ENCODE measurements around the gene TCEA2.

The TCEA2 gene

GRCh38 chr20:64049060-64049877 is 13.7 kb upstream of the TCEA2 start, which contains the start of gene SOX18:
Gene SOX18 (minus strand): TSS chr20:64049639. CDS start chr20:64049516, 123 bp downstream.
- peak; percentile 37 for DNase-seq (ENCODE audit: low read depth)

- no peak for DNase-seq (ENCODE audit: low read depth)
Observed at GRCh38 chr20:64049878-64050260, 13.1 kb upstream of the TCEA2 start.

- no peak for DNase-seq (ENCODE audit: low read depth)
Observed at GRCh38 chr20:64050261-64051032, 12.6 kb upstream of the TCEA2 start.

GRCh38 chr20:64051033-64051452 is 12.0 kb upstream of the TCEA2 start:
- DNase-seq (ENCODE audit: low read depth): no peak

DNA sequence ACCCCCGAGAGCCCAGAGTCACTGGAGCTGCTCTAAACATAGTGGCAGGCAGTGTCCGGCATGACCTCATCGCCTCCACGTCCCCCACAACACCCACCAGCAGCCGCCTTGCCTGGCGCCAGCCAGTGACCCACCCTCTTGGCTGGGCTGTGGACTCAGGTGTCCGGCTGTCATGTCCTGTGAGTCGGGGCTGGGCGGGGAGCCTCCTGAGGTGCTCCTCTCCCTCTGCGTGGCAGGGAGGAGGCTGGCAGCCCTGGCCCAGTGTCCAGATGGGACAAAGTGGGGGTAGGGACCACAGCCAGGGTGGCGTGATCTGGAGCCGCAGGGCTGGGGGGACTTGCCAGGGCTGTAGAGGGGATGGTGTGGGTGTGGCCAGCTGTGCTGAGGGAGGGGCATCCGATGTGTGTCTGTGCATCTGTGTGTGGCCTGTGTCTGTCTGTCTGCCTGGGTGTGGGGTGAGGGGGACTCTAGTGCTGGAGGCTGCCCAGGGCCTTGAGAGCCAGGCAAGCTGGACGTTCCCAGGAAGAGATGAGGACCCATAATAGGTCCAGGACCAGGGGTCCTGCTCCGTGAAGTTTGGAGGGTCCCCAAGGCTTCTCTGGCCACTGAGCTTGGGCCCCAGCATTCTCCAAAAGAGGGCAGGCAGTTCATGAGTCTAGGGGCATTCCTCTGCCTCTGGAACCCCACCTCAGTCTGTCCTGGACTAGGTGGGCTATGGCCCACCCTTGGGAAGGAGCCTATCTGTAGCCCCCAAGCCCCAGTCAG is 11.3 kb upstream of the TCEA2 start:
- DNase-seq (ENCODE audit: low read depth): no peak

GRCh38 chr20:64052326-64052722 is 10.7 kb upstream of the TCEA2 start:
- no peak for DNase-seq (ENCODE audit: low read depth)

GRCh38 chr20:64052987-64053840 is 9.8 kb upstream of the TCEA2 start:
- DNase-seq (ENCODE audit: low read depth): no peak

DNA sequence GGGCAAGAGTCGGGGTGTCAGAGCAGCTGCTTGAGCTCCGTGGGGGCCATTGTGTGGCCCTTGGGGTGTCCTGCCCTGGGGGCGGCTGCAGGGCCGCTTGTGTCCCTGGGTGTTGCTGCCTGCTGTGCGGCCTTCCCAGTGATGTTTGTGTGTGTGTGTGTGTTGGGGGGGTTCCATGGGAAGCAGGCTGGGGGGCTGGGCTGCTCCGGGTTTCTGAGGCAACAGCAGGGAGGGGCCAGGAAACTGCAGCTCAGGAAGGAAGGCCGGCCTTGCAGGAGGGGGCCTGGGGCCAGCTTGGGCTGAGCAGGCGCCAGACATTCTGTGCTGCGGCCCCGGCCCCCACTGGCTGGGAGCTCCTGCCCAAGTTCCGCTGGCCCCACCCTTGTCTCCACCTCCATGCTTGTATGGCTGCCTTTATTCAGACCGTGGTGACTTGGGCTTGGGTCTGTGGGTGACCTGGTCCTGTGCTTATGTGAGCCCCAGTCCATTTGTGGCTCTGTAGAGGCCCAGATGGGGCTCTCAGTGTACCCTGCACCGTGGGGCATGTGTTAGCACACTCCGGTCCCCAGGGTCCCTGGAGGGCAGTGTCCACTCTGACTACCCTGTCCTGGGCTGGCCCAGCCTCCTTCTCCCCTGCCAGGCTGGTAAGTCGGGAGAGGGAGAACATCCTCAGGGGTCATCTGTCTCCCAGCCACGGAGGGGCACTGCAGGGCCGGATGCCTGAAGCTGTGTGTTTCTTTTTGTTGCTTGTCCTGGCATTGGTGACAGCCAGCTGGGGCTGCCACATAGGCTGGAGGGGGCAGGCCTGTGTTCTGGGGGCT is 8.9 kb upstream of the TCEA2 start:
- no peak for DNase-seq (ENCODE audit: low read depth)

GRCh38 chr20:64055396-64055892 is 7.6 kb upstream of the TCEA2 start:
- no peak for DNase-seq (ENCODE audit: low read depth)

DNA sequence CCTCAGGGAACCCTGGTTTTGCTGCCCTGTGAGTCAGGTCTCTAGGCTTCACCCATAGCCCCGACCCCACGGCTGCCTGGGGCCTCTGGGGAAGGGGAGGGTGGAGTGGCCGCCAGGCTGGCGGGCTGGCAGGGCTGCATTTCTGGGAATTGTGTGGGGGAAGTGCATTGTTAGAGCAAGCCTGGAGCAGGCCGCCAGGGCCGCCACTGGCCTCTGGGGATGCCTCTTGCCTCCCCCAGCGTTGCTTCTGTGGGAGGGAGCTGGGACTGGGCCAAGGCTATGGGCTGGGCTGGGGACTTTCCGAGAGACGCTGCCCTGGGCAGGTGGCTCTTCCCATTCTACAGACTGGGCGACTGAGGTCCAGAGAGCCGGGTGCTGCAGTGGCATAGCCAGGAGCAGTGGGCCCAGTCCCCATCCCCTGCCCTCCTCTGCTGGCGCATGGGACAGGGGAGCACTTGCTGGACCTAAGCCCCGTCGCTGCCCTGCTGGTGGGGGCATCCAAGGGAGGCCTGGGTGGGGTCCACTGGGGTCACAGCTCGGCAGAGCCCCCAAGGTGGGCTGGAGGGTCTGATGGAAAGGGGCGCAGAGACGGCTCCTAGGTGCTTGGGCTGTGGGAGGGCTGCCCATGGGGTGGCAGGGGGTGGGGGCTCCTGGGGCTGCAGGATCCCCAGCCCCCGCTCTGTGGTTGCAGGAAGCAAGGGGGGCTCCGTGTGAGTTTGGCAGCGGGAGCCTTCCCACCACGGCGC is 6.9 kb upstream of the TCEA2 start:
- DNase-seq (ENCODE audit: low read depth): no peak

DNA sequence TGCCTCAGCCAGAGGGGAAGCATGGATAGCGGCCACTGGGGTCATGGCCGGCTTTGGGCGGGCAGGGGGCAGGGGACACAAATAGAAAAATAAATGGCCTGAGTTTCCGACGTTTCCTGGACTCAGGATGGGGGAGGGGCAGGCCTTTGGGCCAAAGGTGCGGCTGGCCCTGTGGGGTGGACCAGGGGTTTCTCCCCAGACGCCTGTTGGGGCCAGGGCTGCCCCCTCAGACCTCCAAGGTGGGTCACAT is 6.4 kb upstream of the TCEA2 start:
- no peak for DNase-seq (ENCODE audit: low read depth)

DNA sequence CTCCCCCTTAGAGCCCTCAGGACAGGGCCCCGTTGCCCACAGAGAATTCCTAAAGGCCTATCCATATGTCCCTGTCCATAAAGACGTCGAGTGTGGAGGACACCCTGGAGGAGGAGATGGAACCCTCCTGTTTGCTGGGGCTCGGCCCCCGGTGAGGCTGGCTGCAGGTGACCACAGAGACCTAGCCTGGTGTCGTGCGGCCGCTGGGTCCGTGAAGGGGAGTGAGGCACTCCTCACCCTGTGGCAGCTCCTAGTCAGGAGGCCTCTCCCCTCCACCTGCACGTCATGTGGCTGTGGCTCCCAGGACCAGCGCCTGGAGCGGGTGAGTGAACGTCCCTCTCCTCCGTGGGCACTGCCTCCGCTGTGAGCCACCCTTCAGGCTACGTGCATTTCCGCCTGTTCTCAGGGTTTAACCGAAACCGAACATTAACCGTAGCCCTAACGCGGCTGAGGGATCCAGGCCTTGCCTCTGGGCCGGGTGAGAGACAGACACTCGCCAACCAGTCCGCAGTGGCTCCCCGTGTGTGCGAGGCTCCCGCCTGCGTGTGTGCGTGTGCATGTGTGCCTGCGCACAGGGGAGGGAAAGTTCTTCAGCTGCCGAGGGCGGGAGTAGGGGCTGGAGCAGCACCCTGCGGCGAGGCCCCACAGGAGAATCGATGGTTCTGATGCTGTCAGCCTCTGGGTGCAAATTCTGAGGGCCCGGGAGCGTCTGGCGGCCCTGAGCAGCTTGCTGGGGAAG is 5.9 kb upstream of the TCEA2 start:
- no peak for DNase-seq (ENCODE audit: low read depth)

GRCh38 chr20:64057628-64058498 is 5.1 kb upstream of the TCEA2 start:
- DNase-seq (ENCODE audit: low read depth): peak; percentile 82

DNA sequence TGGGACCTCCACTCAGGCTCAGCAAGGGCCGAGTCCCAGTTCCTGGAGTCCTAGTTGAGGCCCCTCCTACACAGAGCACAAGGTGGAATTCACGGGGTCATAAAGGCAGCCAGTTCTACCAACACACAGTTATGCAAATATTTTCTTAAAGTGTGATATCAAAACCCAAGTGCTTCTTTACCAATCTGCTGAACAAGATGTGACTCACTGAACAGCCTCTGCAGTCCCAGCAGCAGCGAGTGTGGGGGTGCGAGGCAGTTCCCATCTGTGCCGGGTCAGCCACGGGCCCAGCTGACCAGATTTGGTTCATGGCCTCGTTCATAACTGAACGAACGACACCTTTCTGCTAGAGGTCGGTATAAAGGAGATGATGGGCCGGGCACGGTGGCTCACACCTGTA is 4.5 kb upstream of the TCEA2 start:
- DNase-seq (ENCODE audit: low read depth): no peak

DNA sequence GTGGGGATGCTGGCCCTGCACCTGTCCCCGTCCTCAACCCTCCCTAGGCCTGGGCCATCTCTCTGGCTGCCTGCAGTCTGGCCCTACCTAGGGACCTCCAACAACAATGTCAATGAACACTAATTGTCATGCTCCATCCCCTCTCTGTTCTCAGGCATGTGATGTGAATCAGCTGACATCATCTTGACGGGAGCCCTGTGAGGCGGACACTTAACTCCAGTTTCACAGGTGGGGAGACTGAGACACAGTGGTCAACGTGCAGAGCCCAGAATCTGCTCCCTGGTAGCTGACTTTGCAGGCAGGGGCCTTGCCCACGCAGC is 762 bp upstream of the TCEA2 start:
- DNase-seq (ENCODE audit: low read depth): no peak

- DNase-seq (ENCODE audit: low read depth): no peak
Observed at GRCh38 chr20:64063389-64064144, 569 bp downstream of the TCEA2 start.

DNA sequence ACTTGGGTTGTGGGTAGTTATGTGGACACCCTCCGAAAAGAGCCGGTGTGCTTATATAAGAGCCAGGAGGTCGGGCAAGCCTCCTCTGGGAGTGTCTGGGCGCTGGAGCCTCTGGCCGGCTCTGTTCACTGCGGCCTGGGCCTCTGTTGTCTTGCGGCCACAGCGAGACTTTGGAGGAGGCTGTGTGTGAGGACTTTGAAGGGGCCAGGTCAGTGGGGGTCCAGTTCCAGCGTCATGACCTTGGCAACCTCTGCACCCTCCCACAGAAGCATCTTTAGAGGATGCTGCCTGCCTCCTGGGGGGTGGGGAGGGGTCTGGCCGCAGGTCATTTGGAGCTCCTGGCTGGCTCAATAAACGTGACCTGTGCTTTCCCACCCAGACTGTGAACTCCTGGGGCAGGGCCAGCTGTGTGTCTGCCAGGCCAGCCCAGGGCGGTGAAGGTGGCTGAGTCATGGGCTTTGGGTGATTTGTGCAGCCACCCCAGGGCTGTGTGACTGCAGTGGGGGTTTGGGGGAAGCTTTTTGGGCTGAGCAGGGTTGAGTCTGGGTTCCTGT is 1.2 kb downstream of the TCEA2 start:
- DNase-seq (ENCODE audit: low read depth): no peak

Data from activated T-cell treated with anti-CD3 and anti-CD28 coated beads for 48 hours (primary cell).